A549 (cell line): ENCODE data around the gene BCL2.

ENCODE experiments used
- BCL3 ChIP-seq: fragments of >200 bp; sonication (Bioruptor Twin); formaldehyde crosslinking; IDR thresholded peaks from 3 replicates; pipeline ENCODE4 v1.6.1; 2016
- CEBPB ChIP-seq, 2 experiments: fragments of >200 bp in 1 of 2; sonication (Bioruptor Twin) in 1 of 2; formaldehyde crosslinking in 1 of 2; IDR thresholded peaks; 2 replicates each; pipeline ENCODE4 v1.6.1; 2012 to 2016
- CHD2 ChIP-seq: fragments of 150-350 bp; IDR thresholded peaks from 2 replicates; pipeline ENCODE4 v1.6.1; 2014; ENCODE audit warnings: low read length; ENCODE audit not compliant: partially characterized antibody
- CTCF ChIP-seq: fragments of >200 bp; sonication (Bioruptor Twin); formaldehyde crosslinking; IDR thresholded peaks from 3 replicates; pipeline ENCODE4 v1.5.1; 2016
- EP300 ChIP-seq, 2 experiments: fragments of >200 bp; sonication (Bioruptor Twin); formaldehyde crosslinking; IDR thresholded peaks; 2 replicates in 1 of 2; 3 replicates in 1 of 2; pipeline ENCODE4 v1.6.1; 2016 to 2017
- JUN ChIP-seq, 2 experiments: fragments of >200 bp; sonication (Bioruptor Twin); formaldehyde crosslinking; IDR thresholded peaks; 2 replicates in 1 of 2; 3 replicates in 1 of 2; pipeline ENCODE4 v1.6.1; 2016 to 2017
- NFE2L2 ChIP-seq: fragments of 150-350 bp; conservative IDR thresholded peaks from 2 replicates; pipeline ENCODE4 v1.6.1; 2014; ENCODE audit warnings: low read length
- REST ChIP-seq: fragments of 200-600 bp; sonication (generic); IDR thresholded peaks from 2 replicates; pipeline ENCODE4 v1.6.1; 2016; ENCODE audit warnings: antibody characterized with exemption, mild to moderate bottlenecking, moderate library complexity
- RFX5 ChIP-seq: fragments of 450-650 bp; IDR thresholded peaks from 2 replicates; pipeline ENCODE4 v1.7.1; 2014; ENCODE audit warnings: antibody characterized with exemption, mild to moderate bottlenecking, moderate library complexity
- TFCP2L1 ChIP-seq: fragments of 250-450 bp; sonication (Bioruptor Pico); IDR thresholded peaks from 2 replicates; pipeline ENCODE4 v1.5.0; 2021; ENCODE audit warnings: mild to moderate bottlenecking

GRCh38 chr18:63199743-63200241, 119.8 kb downstream of the BCL2 start:
- TF ChIP-seq CTCF (no peak), JUN (IDR thresholded peaks at IDR 0.05) (no peak), NFE2L2 (no peak), CEBPB (IDR thresholded peaks at IDR 0.05) (no peak), BCL3 (no peak), RFX5 (no peak), EP300 (IDR thresholded peaks at IDR 0.05) (no peak), CHD2 (no peak), TFCP2L1 (CRISPR knock-in tag) (no peak), REST (no peak)
